HepG2 (cell line): Measurements from ENCODE around the gene MED13. TPM values are rescaled to one million over a fixed set of nuclear protein-coding genes. Genes with fewer than 3 reads are reported as not detected.
A peak's percentile ranks its signal among the peaks of the same experiment; 100 is the strongest.

Source experiments
- DPF2 ChIP-seq: sonication (generic); formaldehyde crosslinking; IDR thresholded peaks from 2 replicates; pipeline ENCODE4 v1.4.0; 2020; ENCODE audit warnings: mild to moderate bottlenecking, low read depth, missing genetic modification reagents, borderline replicate concordance
- DR1 ChIP-seq: sonication (generic); formaldehyde crosslinking; IDR thresholded peaks from 2 replicates; pipeline ENCODE4 v1.8.0; 2021; ENCODE audit warnings: mild to moderate bottlenecking, missing genetic modification reagents, inconsistent platforms
- HIC2 ChIP-seq: sonication (generic); formaldehyde crosslinking; IDR thresholded peaks from 2 replicates; pipeline ENCODE4 v1.9.0; 2022; ENCODE audit warnings: low read depth, missing genetic modification reagents
- HOXA9 ChIP-seq: sonication (generic); formaldehyde crosslinking; IDR thresholded peaks from 2 replicates; pipeline ENCODE4 v1.8.1; 2022; ENCODE audit warnings: missing genetic modification reagents, mild to moderate bottlenecking, moderate library complexity, borderline replicate concordance
- MED1 ChIP-seq: sonication (generic); formaldehyde crosslinking; IDR thresholded peaks from 2 replicates; pipeline ENCODE4 v1.4.0; 2020; ENCODE audit warnings: missing genetic modification reagents
- MYNN ChIP-seq: sonication (generic); formaldehyde crosslinking; IDR thresholded peaks from 2 replicates; pipeline ENCODE4 v1.4.0; 2020; ENCODE audit warnings: mild to moderate bottlenecking, low read depth, missing genetic modification reagents
- NCOA1 ChIP-seq: sonication (generic); formaldehyde crosslinking; IDR thresholded peaks from 2 replicates; pipeline ENCODE4 v1.9.0; 2021; ENCODE audit warnings: missing genetic modification reagents
- NFIB ChIP-seq: sonication (generic); formaldehyde crosslinking; IDR thresholded peaks from 2 replicates; pipeline ENCODE4 v1.9.0; 2021; ENCODE audit warnings: missing genetic modification reagents, mild to moderate bottlenecking, borderline replicate concordance
- PHB2 ChIP-seq: fragments of 450-650 bp; IDR thresholded peaks from 2 replicates; pipeline ENCODE4 v1.6.1; 2018; ENCODE audit not compliant: partially characterized antibody
- REPIN1 ChIP-seq: sonication (generic); formaldehyde crosslinking; IDR thresholded peaks from 2 replicates; pipeline ENCODE4 v1.8.0; 2022; ENCODE audit warnings: missing genetic modification reagents, low read depth, mild to moderate bottlenecking, borderline replicate concordance
- ZBTB38 ChIP-seq: sonication (generic); formaldehyde crosslinking; IDR thresholded peaks from 2 replicates; pipeline ENCODE4 v1.5.1; 2020; ENCODE audit warnings: mild to moderate bottlenecking, missing genetic modification reagents
- ZNF460 ChIP-seq: sonication (generic); formaldehyde crosslinking; IDR thresholded peaks from 2 replicates; pipeline ENCODE4 v1.5.1; 2020; ENCODE audit warnings: missing genetic modification reagents, mild to moderate bottlenecking, borderline replicate concordance
- ZNF543 ChIP-seq: sonication (generic); formaldehyde crosslinking; IDR thresholded peaks from 2 replicates; pipeline ENCODE4 v1.4.0; 2020; ENCODE audit warnings: mild to moderate bottlenecking, missing genetic modification reagents
- ZNF788 ChIP-seq: sonication (generic); formaldehyde crosslinking; IDR thresholded peaks from 2 replicates; pipeline ENCODE4 v1.5.0; 2020; ENCODE audit warnings: mild to moderate bottlenecking, missing genetic modification reagents, borderline replicate concordance
- ZSCAN25 ChIP-seq: sonication (generic); formaldehyde crosslinking; IDR thresholded peaks from 2 replicates; pipeline ENCODE4 v1.8.0; 2022; ENCODE audit warnings: mild to moderate bottlenecking, missing genetic modification reagents
- polyA plus RNA-seq, 8 experiments: library from polyadenylated mRNA; depleted of rRNA in 3 of 8; stranded (reverse) in 7 of 8; unstranded in 1 of 8; fragments of >200 nt; fragmentation: Illumina TruSeq in 4 of 8; extraction: Trizol in 4 of 8; gene quantifications; 2 replicates each; pipeline versions ENCODE4 v1.2.1 to v1.2.3, GENCODE V29; 2011 to 2016; ENCODE audit warnings: low read depth in 4 of 8, missing spikeins in 1 of 8, mixed read lengths in 1 of 8; ENCODE audit not compliant: insufficient read depth in 1 of 8
- total RNA-seq, 5 experiments: library from RNA; depleted of rRNA; stranded (reverse); fragments of >200 nt; fragmentation: Illumina TruSeq; extraction: Trizol; gene quantifications; 2 replicates each; pipeline ENCODE4 v1.2.3, GENCODE V29; 2016; ENCODE audit warnings: low read depth in 1 of 5
- TF ChIP-seq, protein P1 (sequence below): sonication (generic); formaldehyde crosslinking; IDR thresholded peaks from 2 replicates; pipeline ENCODE4 v1.5.1; 2020; ENCODE audit warnings: missing genetic modification reagents, mild to moderate bottlenecking, borderline replicate concordance
- TF ChIP-seq, protein P2 (sequence below): sonication (generic); formaldehyde crosslinking; IDR thresholded peaks from 2 replicates; pipeline ENCODE4 v1.4.0; 2020; ENCODE audit warnings: missing genetic modification reagents
- TF ChIP-seq, protein P3 (sequence below): sonication (generic); formaldehyde crosslinking; IDR thresholded peaks from 2 replicates; pipeline ENCODE4 v1.5.0; 2020; ENCODE audit warnings: mild to moderate bottlenecking, missing genetic modification reagents
- TF ChIP-seq, protein P4 (sequence below): sonication (generic); formaldehyde crosslinking; conservative IDR thresholded peaks from 2 replicates; pipeline ENCODE4 v1.8.0; 2022; ENCODE audit warnings: low read depth, missing genetic modification reagents

MED13 gene
- total and polyA plus RNA-seq, 2 of the 13 experiments (the other 11 are each of a cell fraction or from before 2014, with no cell fraction given): 27.4 to 69.1 TPM

- TF ChIP-seq, protein P1, sequence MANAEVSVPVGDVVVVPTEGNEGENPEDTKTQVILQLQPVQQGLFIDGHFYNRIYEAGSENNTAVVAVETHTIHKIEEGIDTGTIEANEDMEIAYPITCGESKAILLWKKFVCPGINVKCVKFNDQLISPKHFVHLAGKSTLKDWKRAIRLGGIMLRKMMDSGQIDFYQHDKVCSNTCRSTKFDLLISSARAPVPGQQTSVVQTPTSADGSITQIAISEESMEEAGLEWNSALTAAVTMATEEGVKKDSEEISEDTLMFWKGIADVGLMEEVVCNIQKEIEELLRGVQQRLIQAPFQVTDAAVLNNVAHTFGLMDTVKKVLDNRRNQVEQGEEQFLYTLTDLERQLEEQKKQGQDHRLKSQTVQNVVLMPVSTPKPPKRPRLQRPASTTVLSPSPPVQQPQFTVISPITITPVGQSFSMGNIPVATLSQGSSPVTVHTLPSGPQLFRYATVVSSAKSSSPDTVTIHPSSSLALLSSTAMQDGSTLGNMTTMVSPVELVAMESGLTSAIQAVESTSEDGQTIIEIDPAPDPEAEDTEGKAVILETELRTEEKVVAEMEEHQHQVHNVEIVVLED (CRISPR knock-in tag): peak; percentile 37; the same call in 1 of the 2 replicates
- 0 out of 2 replicates have a peak, but pooled peaks have one; percentile 14 for TF ChIP-seq HOXA9 (CRISPR knock-in tag)
- TF ChIP-seq, protein P2, sequence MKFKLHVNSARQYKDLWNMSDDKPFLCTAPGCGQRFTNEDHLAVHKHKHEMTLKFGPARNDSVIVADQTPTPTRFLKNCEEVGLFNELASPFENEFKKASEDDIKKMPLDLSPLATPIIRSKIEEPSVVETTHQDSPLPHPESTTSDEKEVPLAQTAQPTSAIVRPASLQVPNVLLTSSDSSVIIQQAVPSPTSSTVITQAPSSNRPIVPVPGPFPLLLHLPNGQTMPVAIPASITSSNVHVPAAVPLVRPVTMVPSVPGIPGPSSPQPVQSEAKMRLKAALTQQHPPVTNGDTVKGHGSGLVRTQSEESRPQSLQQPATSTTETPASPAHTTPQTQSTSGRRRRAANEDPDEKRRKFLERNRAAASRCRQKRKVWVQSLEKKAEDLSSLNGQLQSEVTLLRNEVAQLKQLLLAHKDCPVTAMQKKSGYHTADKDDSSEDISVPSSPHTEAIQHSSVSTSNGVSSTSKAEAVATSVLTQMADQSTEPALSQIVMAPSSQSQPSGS (CRISPR knock-in tag): peak; percentile 65
- TF ChIP-seq DR1 (CRISPR knock-in tag): no peak; the same call in 1 of the 2 replicates
- TF ChIP-seq, protein P3, sequence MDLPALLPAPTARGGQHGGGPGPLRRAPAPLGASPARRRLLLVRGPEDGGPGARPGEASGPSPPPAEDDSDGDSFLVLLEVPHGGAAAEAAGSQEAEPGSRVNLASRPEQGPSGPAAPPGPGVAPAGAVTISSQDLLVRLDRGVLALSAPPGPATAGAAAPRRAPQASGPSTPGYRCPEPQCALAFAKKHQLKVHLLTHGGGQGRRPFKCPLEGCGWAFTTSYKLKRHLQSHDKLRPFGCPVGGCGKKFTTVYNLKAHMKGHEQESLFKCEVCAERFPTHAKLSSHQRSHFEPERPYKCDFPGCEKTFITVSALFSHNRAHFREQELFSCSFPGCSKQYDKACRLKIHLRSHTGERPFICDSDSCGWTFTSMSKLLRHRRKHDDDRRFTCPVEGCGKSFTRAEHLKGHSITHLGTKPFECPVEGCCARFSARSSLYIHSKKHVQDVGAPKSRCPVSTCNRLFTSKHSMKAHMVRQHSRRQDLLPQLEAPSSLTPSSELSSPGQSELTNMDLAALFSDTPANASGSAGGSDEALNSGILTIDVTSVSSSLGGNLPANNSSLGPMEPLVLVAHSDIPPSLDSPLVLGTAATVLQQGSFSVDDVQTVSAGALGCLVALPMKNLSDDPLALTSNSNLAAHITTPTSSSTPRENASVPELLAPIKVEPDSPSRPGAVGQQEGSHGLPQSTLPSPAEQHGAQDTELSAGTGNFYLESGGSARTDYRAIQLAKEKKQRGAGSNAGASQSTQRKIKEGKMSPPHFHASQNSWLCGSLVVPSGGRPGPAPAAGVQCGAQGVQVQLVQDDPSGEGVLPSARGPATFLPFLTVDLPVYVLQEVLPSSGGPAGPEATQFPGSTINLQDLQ (CRISPR knock-in tag): 0 out of 2 replicates have a peak, but pooled peaks have one; percentile 81
- TF ChIP-seq, protein P4, sequence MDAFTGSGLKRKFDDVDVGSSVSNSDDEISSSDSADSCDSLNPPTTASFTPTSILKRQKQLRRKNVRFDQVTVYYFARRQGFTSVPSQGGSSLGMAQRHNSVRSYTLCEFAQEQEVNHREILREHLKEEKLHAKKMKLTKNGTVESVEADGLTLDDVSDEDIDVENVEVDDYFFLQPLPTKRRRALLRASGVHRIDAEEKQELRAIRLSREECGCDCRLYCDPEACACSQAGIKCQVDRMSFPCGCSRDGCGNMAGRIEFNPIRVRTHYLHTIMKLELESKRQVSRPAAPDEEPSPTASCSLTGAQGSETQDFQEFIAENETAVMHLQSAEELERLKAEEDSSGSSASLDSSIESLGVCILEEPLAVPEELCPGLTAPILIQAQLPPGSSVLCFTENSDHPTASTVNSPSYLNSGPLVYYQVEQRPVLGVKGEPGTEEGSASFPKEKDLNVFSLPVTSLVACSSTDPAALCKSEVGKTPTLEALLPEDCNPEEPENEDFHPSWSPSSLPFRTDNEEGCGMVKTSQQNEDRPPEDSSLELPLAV (CRISPR knock-in tag): no peak
- TF ChIP-seq MYNN (CRISPR knock-in tag): no peak
- TF ChIP-seq MED1 (CRISPR knock-in tag): peak; percentile 59; the same call in 1 of the 2 replicates
- TF ChIP-seq ZNF788 (CRISPR knock-in tag): peak; percentile 96
- TF ChIP-seq ZNF460: no peak
- TF ChIP-seq REPIN1 (CRISPR knock-in tag): no peak; the same call in 1 of the 2 replicates
- TF ChIP-seq PHB2: no peak
- TF ChIP-seq NCOA1 (CRISPR knock-in tag): peak; percentile 82; the same call in 1 of the 2 replicates
- no peak for TF ChIP-seq ZSCAN25 (CRISPR knock-in tag)
- TF ChIP-seq HIC2 (CRISPR knock-in tag): no peak
- TF ChIP-seq ZNF543 (CRISPR knock-in tag): no peak; the same call in 1 of the 2 replicates
- peak; percentile 72; the same call in 1 of the 2 replicates for TF ChIP-seq ZBTB38 (CRISPR knock-in tag)
- TF ChIP-seq NFIB: no peak
- no peak for TF ChIP-seq DPF2 (CRISPR knock-in tag)
These were observed 762 bp upstream of the MED13 start (continued) for GRCh38 chr17:62065611-62066468.
